Measurements from ENCODE around the gene GALNT2. TPM values are rescaled to one million over a fixed set of nuclear protein-coding genes. Genes with fewer than 3 reads are reported as not detected.

Gene GALNT2
- 64.9 and 78.3 TPM in 2 replicates for total RNA-seq (2012; rRNA removed)

- peak within 1 kb of the TSS; percentile 98 for H3K4me3 ChIP-seq (ENCODE audit: low read length)
- H3K9ac ChIP-seq (ENCODE audit: low read depth, low read length) = peak within 1 kb of the TSS; percentile 95
- H3K4me1 ChIP-seq (ENCODE audit: control insufficient read depth, insufficient read depth, low read length) = peaks cover 16% of the 10 kb centered on the region
These were observed at the start of gene GALNT2 for GRCh38 chr1:230066466-230067404. GALNT2 (plus strand) TSS chr1:230067238; CDS start chr1:230067281, 43 bp downstream.

GRCh38 chr1:230020451-230020850 is 46.6 kb upstream of the GALNT2 start:
- no peaks in the 10 kb centered on the region for H3K9me3 ChIP-seq (replicated peaks; ENCODE audit: low read length)
- H3K4me3 ChIP-seq (ENCODE audit: low read length) = no peak overlapping the region
- no peaks in the 10 kb centered on the region for H3K4me1 ChIP-seq (ENCODE audit: control insufficient read depth, insufficient read depth, low read length)

More at GRCh38 chr1:230066466-230067404, at the start of gene GALNT2:
- no peaks in the 10 kb centered on the region for H3K36me3 ChIP-seq (ENCODE audit: insufficient read depth, low read length)
- no peaks in the 10 kb centered on the region for H3K27me3 ChIP-seq (ENCODE audit: control insufficient read depth, insufficient read depth, low read length)
- H3K4me2 ChIP-seq (ENCODE audit: low read length) = peak within 1 kb of the TSS; percentile 96
- no peaks in the 10 kb centered on the region for H3K9me3 ChIP-seq (replicated peaks; ENCODE audit: low read length)

GRCh38 chr1:230022666-230023380 is 44.2 kb upstream of the GALNT2 start:
- Histone ChIP-seq H3K4me2 (ENCODE audit: low read length) (no peak overlapping the region), H3K4me1 (ENCODE audit: control insufficient read depth, insufficient read depth, low read length) (no peaks in the 10 kb centered on the region)

More at GRCh38 chr1:230020451-230020850, 46.6 kb upstream of the GALNT2 start:
- Histone ChIP-seq H3K4me2 (ENCODE audit: low read length) (no peak overlapping the region), H3K27me3 (ENCODE audit: control insufficient read depth, insufficient read depth, low read length) (no peaks in the 10 kb centered on the region), H3K36me3 (ENCODE audit: insufficient read depth, low read length) (no peaks in the 10 kb centered on the region), H3K9ac (ENCODE audit: low read depth, low read length) (no peak overlapping the region)

GRCh38 chr1:230025686-230026085 is 41.4 kb upstream of the GALNT2 start:
- Histone ChIP-seq H3K27me3 (ENCODE audit: control insufficient read depth, insufficient read depth, low read length) (no peaks in the 10 kb centered on the region), H3K4me3 (ENCODE audit: low read length) (no peak overlapping the region), H3K9me3 (replicated peaks; ENCODE audit: low read length) (no peaks in the 10 kb centered on the region), H3K4me1 (ENCODE audit: control insufficient read depth, insufficient read depth, low read length) (no peaks in the 10 kb centered on the region), H3K9ac (ENCODE audit: low read depth, low read length) (no peak overlapping the region), H3K4me2 (ENCODE audit: low read length) (no peak overlapping the region), H3K36me3 (ENCODE audit: insufficient read depth, low read length) (no peaks in the 10 kb centered on the region)

More at GRCh38 chr1:230022666-230023380, 44.2 kb upstream of the GALNT2 start:
- Histone ChIP-seq H3K4me3 (ENCODE audit: low read length) (no peak overlapping the region), H3K9me3 (replicated peaks; ENCODE audit: low read length) (no peaks in the 10 kb centered on the region), H3K9ac (ENCODE audit: low read depth, low read length) (no peak overlapping the region), H3K36me3 (ENCODE audit: insufficient read depth, low read length) (no peaks in the 10 kb centered on the region), H3K27me3 (ENCODE audit: control insufficient read depth, insufficient read depth, low read length) (no peaks in the 10 kb centered on the region)

GRCh38 chr1:230026139-230026538 is 40.9 kb upstream of the GALNT2 start:
- Histone ChIP-seq H3K9ac (ENCODE audit: low read depth, low read length) (no peak overlapping the region), H3K4me3 (ENCODE audit: low read length) (no peak overlapping the region), H3K27me3 (ENCODE audit: control insufficient read depth, insufficient read depth, low read length) (no peaks in the 10 kb centered on the region), H3K4me1 (ENCODE audit: control insufficient read depth, insufficient read depth, low read length) (no peaks in the 10 kb centered on the region), H3K4me2 (ENCODE audit: low read length) (no peak overlapping the region), H3K9me3 (replicated peaks; ENCODE audit: low read length) (no peaks in the 10 kb centered on the region), H3K36me3 (ENCODE audit: insufficient read depth, low read length) (no peaks in the 10 kb centered on the region)

GRCh38 chr1:230026572-230026971 is 40.5 kb upstream of the GALNT2 start:
- Histone ChIP-seq H3K36me3 (ENCODE audit: insufficient read depth, low read length) (no peaks in the 10 kb centered on the region), H3K4me3 (ENCODE audit: low read length) (no peak overlapping the region), H3K27me3 (ENCODE audit: control insufficient read depth, insufficient read depth, low read length) (no peaks in the 10 kb centered on the region), H3K4me1 (ENCODE audit: control insufficient read depth, insufficient read depth, low read length) (no peaks in the 10 kb centered on the region), H3K9me3 (replicated peaks; ENCODE audit: low read length) (no peaks in the 10 kb centered on the region), H3K4me2 (ENCODE audit: low read length) (no peak overlapping the region), H3K9ac (ENCODE audit: low read depth, low read length) (no peak overlapping the region)

- Histone ChIP-seq H3K9me3 (replicated peaks; ENCODE audit: low read length) (no peaks in the 10 kb centered on the region), H3K4me3 (ENCODE audit: low read length) (no peak overlapping the region), H3K36me3 (ENCODE audit: insufficient read depth, low read length) (no peaks in the 10 kb centered on the region), H3K4me2 (ENCODE audit: low read length) (no peak overlapping the region), H3K9ac (ENCODE audit: low read depth, low read length) (no peak overlapping the region), H3K4me1 (ENCODE audit: control insufficient read depth, insufficient read depth, low read length) (no peaks in the 10 kb centered on the region), H3K27me3 (ENCODE audit: control insufficient read depth, insufficient read depth, low read length) (no peaks in the 10 kb centered on the region)
These were observed 38.3 kb upstream of the GALNT2 start for GRCh38 chr1:230028602-230029223.

- H3K36me3 ChIP-seq (ENCODE audit: insufficient read depth, low read length) = no peaks in the 10 kb centered on the region
- no peak overlapping the region for H3K4me2 ChIP-seq (ENCODE audit: low read length)
- no peaks in the 10 kb centered on the region for H3K27me3 ChIP-seq (ENCODE audit: control insufficient read depth, insufficient read depth, low read length)
- H3K4me1 ChIP-seq (ENCODE audit: control insufficient read depth, insufficient read depth, low read length) = no peaks in the 10 kb centered on the region
- no peak overlapping the region for H3K4me3 ChIP-seq (ENCODE audit: low read length)
- no peak overlapping the region for H3K9ac ChIP-seq (ENCODE audit: low read depth, low read length)
- no peaks in the 10 kb centered on the region for H3K9me3 ChIP-seq (replicated peaks; ENCODE audit: low read length)
These were observed 37.6 kb upstream of the GALNT2 start for GRCh38 chr1:230029244-230029941.

- no peak overlapping the region for H3K4me2 ChIP-seq (ENCODE audit: low read length)
- H3K36me3 ChIP-seq (ENCODE audit: insufficient read depth, low read length) = no peaks in the 10 kb centered on the region
- no peaks in the 10 kb centered on the region for H3K4me1 ChIP-seq (ENCODE audit: control insufficient read depth, insufficient read depth, low read length)
- H3K27me3 ChIP-seq (ENCODE audit: control insufficient read depth, insufficient read depth, low read length) = no peaks in the 10 kb centered on the region
- no peaks in the 10 kb centered on the region for H3K9me3 ChIP-seq (replicated peaks; ENCODE audit: low read length)
- no peak overlapping the region for H3K9ac ChIP-seq (ENCODE audit: low read depth, low read length)
- no peak overlapping the region for H3K4me3 ChIP-seq (ENCODE audit: low read length)
These were observed 36.8 kb upstream of the GALNT2 start for GRCh38 chr1:230030122-230030821.

GRCh38 chr1:230031131-230031530 is 35.9 kb upstream of the GALNT2 start:
- Histone ChIP-seq H3K4me2 (ENCODE audit: low read length) (no peak overlapping the region), H3K9ac (ENCODE audit: low read depth, low read length) (no peak overlapping the region), H3K36me3 (ENCODE audit: insufficient read depth, low read length) (no peaks in the 10 kb centered on the region), H3K4me1 (ENCODE audit: control insufficient read depth, insufficient read depth, low read length) (no peaks in the 10 kb centered on the region), H3K9me3 (replicated peaks; ENCODE audit: low read length) (no peaks in the 10 kb centered on the region), H3K4me3 (ENCODE audit: low read length) (no peak overlapping the region), H3K27me3 (ENCODE audit: control insufficient read depth, insufficient read depth, low read length) (no peaks in the 10 kb centered on the region)

All from skeletal muscle satellite cell (primary cell).